ENCODE measurements around the gene TMEM145. TPM values are rescaled to one million over a fixed set of nuclear protein-coding genes. Genes with fewer than 3 reads are reported as not detected.

TMEM145 gene
- total RNA-seq, 1 donor from 2014 or later, result not detected

GRCh38 chr19:42350417-42350816, 37.3 kb downstream of the TMEM145 start:
- Histone ChIP-seq H3K9me3 (no peaks in the 10 kb centered on the region), H3K27me3 (ENCODE audit: low read depth) (no peaks in the 10 kb centered on the region), H3K27ac (no peak overlapping the region), H3K4me3 (no peak overlapping the region), H3K36me3 (peaks cover 39% of the 10 kb centered on the region), H3K4me1 (no peaks in the 10 kb centered on the region)
- DNase-seq (no peak), ATAC-seq (no peak)
- TF ChIP-seq, protein P1, sequence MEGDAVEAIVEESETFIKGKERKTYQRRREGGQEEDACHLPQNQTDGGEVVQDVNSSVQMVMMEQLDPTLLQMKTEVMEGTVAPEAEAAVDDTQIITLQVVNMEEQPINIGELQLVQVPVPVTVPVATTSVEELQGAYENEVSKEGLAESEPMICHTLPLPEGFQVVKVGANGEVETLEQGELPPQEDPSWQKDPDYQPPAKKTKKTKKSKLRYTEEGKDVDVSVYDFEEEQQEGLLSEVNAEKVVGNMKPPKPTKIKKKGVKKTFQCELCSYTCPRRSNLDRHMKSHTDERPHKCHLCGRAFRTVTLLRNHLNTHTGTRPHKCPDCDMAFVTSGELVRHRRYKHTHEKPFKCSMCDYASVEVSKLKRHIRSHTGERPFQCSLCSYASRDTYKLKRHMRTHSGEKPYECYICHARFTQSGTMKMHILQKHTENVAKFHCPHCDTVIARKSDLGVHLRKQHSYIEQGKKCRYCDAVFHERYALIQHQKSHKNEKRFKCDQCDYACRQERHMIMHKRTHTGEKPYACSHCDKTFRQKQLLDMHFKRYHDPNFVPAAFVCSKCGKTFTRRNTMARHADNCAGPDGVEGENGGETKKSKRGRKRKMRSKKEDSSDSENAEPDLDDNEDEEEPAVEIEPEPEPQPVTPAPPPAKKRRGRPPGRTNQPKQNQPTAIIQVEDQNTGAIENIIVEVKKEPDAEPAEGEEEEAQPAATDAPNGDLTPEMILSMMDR (IDR thresholded peaks at IDR 0.05), result no peak
- intact Hi-C loops (cut with DNase I), result no loop called here

GRCh38 chr19:42351079-42351735, 38.1 kb downstream of the TMEM145 start:
- intact Hi-C loops (cut with DNase I), result no loop called here
- Histone ChIP-seq H3K4me3 (no peak overlapping the region), H3K36me3 (peaks cover 45% of the 10 kb centered on the region), H3K4me1 (no peaks in the 10 kb centered on the region), H3K27ac (no peak overlapping the region), H3K27me3 (ENCODE audit: low read depth) (no peaks in the 10 kb centered on the region), H3K9me3 (no peaks in the 10 kb centered on the region)
- DNase-seq (no peak), ATAC-seq (no peak)
- TF ChIP-seq, protein P1 (IDR thresholded peaks at IDR 0.05), result no peak

DNA sequence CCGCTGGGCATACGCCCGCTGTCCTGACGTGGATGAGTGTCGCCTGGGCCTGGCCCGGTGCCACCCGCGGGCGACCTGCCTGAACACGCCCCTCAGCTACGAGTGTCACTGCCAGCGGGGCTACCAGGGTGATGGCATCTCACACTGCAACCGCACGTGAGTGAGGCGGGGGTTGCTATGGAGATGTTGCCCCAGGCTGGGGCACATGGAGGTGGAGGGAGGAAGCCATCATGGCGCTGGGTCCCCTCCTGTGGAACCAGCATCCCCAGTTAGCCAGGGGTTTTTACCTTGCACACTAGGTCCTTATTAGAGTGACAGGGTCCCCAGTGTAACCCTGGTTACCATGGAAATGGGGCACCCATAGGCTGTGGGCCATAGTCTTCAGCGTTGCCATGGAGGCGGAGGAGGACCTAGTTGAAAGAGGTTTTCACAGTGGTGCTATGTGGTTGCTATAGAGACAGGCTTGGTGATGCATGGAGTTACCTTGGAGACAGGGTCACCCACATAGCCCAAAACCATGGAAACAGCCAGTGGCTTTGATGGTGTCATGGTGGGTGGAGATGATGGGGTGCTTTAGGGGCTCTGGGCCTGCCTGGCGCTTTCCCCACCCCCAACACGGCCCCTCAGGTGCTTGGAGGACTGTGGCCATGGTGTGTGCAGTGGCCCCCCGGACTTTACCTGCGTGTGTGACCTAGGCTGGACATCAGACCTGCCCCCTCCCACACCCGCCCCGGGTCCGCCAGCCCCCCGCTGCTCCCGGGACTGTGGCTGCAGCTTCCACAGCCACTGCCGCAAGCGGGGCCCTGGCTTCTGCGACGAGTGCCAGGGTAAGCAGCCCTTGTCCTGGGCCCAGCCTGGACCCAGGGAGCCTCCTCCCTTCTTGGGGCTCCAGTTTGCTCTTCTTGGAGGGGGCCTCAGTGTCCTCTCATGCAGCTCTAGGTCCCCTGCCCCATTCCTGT, 39.5 kb downstream of the TMEM145 start:
- H3K9me3 ChIP-seq, result no peaks in the 10 kb centered on the region
- no peaks in the 10 kb centered on the region for H3K4me1 ChIP-seq
- TF ChIP-seq, protein P1 (IDR thresholded peaks at IDR 0.05), result no peak
- H3K27me3 ChIP-seq (ENCODE audit: low read depth), result no peaks in the 10 kb centered on the region
- ATAC-seq (no peak), DNase-seq (no peak)
- no peak overlapping the region for H3K27ac ChIP-seq
- intact Hi-C loops (cut with DNase I), result no loop called here
- H3K36me3 ChIP-seq, result peaks cover 53% of the 10 kb centered on the region
- no peak overlapping the region for H3K4me3 ChIP-seq

DNA sequence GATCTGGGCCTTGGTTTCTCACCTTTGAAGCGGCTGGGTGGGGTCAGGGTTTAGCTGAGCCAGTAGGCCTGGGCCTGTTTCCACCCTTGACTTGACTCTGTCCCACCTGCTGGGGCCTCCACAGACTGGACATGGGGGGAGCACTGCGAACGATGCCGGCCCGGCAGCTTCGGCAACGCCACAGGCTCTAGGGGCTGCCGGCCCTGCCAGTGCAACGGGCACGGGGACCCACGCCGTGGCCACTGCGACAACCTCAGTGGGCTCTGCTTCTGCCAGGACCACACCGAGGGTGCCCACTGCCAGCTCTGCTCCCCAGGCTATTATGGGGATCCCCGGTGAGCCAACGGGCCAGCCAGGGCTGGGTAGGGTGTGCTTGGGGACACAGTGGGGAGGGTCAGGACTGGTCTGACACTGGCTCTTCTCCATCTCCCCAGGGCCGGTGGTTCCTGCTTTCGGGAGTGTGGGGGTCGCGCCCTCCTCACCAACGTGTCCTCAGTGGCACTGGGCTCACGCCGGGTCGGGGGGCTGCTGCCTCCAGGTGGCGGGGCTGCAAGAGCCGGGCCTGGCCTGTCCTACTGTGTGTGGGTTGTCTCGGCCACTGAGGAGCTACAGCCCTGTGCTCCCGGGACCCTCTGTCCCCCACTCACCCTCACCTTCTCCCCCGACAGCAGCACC, 40.4 kb downstream of the TMEM145 start:
- Histone ChIP-seq H3K9me3 (no peaks in the 10 kb centered on the region), H3K4me1 (no peaks in the 10 kb centered on the region), H3K4me3 (no peak overlapping the region), H3K27ac (no peak overlapping the region), H3K27me3 (ENCODE audit: low read depth) (no peaks in the 10 kb centered on the region), H3K36me3 (peaks cover 60% of the 10 kb centered on the region)
- no peak for DNase-seq
- no peak for ATAC-seq
- TF ChIP-seq, protein P1 (IDR thresholded peaks at IDR 0.05), result no peak
- intact Hi-C loops (cut with DNase I), result no loop called here

DNA sequence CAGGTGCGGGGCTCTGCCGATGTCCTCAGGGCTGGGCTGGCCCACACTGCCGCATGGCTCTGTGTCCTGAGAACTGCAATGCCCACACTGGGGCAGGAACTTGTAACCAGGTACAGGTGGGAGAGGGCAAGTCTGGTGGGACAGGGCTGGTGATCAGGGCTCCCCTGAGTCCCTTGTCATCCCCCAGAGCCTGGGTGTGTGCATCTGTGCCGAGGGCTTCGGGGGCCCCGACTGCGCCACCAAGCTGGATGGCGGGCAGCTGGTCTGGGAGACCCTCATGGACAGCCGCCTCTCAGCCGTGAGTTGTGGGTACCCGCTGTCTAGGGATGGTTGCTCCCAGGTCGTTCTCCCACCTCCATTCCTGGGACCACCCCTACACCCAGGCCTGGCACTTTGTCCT, 42.8 kb downstream of the TMEM145 start:
- DNase-seq (no peak), ATAC-seq (no peak)
- no peaks in the 10 kb centered on the region for H3K27me3 ChIP-seq (ENCODE audit: low read depth)
- TF ChIP-seq, protein P1 (IDR thresholded peaks at IDR 0.05), result no peak
- H3K9me3 ChIP-seq, result no peaks in the 10 kb centered on the region
- no peaks in the 10 kb centered on the region for H3K4me1 ChIP-seq
- peaks cover 70% of the 10 kb centered on the region for H3K36me3 ChIP-seq
- intact Hi-C loops (cut with DNase I), result no loop called here
- H3K4me3 ChIP-seq, result no peak overlapping the region
- H3K27ac ChIP-seq, result no peak overlapping the region
